ENCODE data around the gene KRTAP5-2. TPM values are rescaled to one million over a fixed set of nuclear protein-coding genes. Genes with fewer than 3 reads are reported as not detected.

The KRTAP5-2 gene
- total RNA-seq, 1 experiment from 2014 or later, result not detected

- no peak for DNase-seq (ENCODE audit: low read depth)
Observed at GRCh38 chr11:1556278-1556902, 41.7 kb downstream of the KRTAP5-2 start.

GRCh38 chr11:1555713-1556153, 42.4 kb downstream of the KRTAP5-2 start:
- DNase-seq (ENCODE audit: low read depth), result no peak

GRCh38 chr11:1554981-1555712, 42.9 kb downstream of the KRTAP5-2 start:
- DNase-seq (ENCODE audit: low read depth), result no peak

- DNase-seq (ENCODE audit: low read depth), result no peak
Observed at GRCh38 chr11:1553808-1554594, 44.1 kb downstream of the KRTAP5-2 start.

- no peak for DNase-seq (ENCODE audit: low read depth)
Observed at GRCh38 chr11:1549338-1550330, 48.5 kb downstream of the KRTAP5-2 start.

- peak; percentile 21 for DNase-seq (ENCODE audit: low read depth)
Observed at GRCh38 chr11:1548221-1549070, 49.6 kb downstream of the KRTAP5-2 start.

GRCh38 chr11:1547467-1548098, 50.5 kb downstream of the KRTAP5-2 start:
- no peak for DNase-seq (ENCODE audit: low read depth)

Other genes starting within 250 kb of the KRTAP5-2 start
- gene BRSK2, start 208.4 kb downstream of the KRTAP5-2 start, total RNA-seq (2014; rRNA removed), result 0.34 TPM in 1 of 2 replicates, not detected in the other
- gene MOB2, start 111.5 kb downstream of the KRTAP5-2 start, total RNA-seq (2014; rRNA removed), result 11.9 and 19.9 TPM in 2 replicates
- not detected in 2 replicates for gene DUSP8, start 26.0 kb downstream of the KRTAP5-2 start, total RNA-seq (2014; rRNA removed)
- gene KRTAP5-1, start 13.0 kb downstream of the KRTAP5-2 start, total RNA-seq (2014; rRNA removed), result not detected in 2 replicates
- gene KRTAP5-3, start 10.2 kb upstream of the KRTAP5-2 start, total RNA-seq (2014; rRNA removed), result not detected in 2 replicates
- not detected in 2 replicates for gene KRTAP5-4, start 23.8 kb upstream of the KRTAP5-2 start, total RNA-seq (2014; rRNA removed)
- not detected in 2 replicates for gene KRTAP5-5, start 31.5 kb upstream of the KRTAP5-2 start, total RNA-seq (2014; rRNA removed)
- gene KRTAP5-6, start 98.9 kb upstream of the KRTAP5-2 start, total RNA-seq (2014; rRNA removed), result not detected in 2 replicates
- 12.6 and 20.1 TPM in 2 replicates for gene IFITM10, start 152.3 kb upstream of the KRTAP5-2 start, total RNA-seq (2014; rRNA removed)
- 448 and 475 TPM in 2 replicates for gene CTSD, start 165.6 kb upstream of the KRTAP5-2 start, total RNA-seq (2014; rRNA removed)
- 0.13 and 0.17 TPM in 2 replicates for gene SYT8, start 236.7 kb upstream of the KRTAP5-2 start, total RNA-seq (2014; rRNA removed)
- gene TNNI2, start 240.7 kb upstream of the KRTAP5-2 start, total RNA-seq (2014; rRNA removed), result 0.29 TPM in 1 of 2 replicates, not detected in the other

Measured in LHCN-M2 (cell line).